ENCODE data around the gene MGAT5B.
A peak's percentile ranks its signal among the peaks of the same experiment; 100 is the strongest.
"Not testable (repeated sequence)": the region's sequence is repeated elsewhere in the genome, so short reads cannot be mapped to it uniquely, and the experiment has no call there.

The MGAT5B gene

DNA sequence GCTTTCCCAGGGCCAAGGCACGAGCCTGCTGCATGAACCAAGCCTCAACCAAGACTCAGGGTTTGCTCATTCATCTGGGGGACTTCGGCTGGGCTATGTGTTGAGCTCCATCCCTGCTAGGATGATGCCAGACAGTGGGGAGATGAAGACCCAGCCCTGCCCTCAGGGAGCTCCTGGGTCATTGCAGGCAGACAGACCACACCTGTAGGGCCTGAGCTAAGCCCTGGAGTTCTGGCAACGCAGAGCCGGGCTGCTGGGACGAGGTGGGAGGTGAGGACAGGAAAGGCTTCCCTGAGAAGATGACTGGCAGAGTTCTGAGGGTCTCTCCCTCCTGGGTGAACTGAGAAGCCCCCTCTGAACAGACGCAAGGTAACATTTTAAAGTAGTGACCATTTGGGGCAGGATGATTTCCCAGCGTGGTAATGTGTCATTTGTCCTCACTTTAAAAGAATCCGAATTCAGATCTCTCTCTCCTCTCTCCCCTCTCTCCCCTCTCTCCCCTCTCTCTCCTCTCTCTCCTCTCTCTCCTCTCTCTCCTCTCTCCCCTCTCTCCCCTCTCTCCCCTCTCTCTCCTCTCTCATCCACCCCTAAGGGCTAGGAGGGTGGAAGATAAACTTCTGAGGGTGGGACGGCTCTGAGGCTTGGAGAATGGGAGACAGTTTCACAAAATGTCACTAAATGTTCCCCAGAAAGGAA, 98.4 kb downstream of the MGAT5B start:
- intact Hi-C loops (cut with DNase I) = no loop called here
- peak in 2 of 10 donors; percentile 15 to 51 for DNase-seq

DNA sequence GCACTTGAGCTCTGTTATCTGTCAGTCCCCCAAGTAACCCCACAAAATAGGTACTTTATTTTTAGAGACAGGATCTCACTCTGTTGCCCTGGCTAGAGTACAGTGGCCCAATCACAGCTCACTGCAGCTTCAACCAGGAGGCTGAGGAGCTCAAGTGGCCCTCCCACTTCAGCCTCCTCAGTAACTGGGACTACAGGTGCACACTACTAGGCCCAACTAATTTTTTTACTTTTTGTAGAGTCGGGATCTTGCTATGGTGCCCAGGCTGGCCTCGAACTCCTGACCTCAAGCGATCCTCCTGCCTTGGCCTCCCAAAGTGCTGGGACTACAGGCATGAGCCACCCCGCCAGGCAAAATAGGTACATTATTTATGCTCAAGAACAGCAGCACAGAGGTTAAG, 99.6 kb downstream of the MGAT5B start:
- intact Hi-C loops (cut with DNase I) = no loop called here
- DNase-seq = peak in 2 of 10 donors; percentile 2 to 8

DNA sequence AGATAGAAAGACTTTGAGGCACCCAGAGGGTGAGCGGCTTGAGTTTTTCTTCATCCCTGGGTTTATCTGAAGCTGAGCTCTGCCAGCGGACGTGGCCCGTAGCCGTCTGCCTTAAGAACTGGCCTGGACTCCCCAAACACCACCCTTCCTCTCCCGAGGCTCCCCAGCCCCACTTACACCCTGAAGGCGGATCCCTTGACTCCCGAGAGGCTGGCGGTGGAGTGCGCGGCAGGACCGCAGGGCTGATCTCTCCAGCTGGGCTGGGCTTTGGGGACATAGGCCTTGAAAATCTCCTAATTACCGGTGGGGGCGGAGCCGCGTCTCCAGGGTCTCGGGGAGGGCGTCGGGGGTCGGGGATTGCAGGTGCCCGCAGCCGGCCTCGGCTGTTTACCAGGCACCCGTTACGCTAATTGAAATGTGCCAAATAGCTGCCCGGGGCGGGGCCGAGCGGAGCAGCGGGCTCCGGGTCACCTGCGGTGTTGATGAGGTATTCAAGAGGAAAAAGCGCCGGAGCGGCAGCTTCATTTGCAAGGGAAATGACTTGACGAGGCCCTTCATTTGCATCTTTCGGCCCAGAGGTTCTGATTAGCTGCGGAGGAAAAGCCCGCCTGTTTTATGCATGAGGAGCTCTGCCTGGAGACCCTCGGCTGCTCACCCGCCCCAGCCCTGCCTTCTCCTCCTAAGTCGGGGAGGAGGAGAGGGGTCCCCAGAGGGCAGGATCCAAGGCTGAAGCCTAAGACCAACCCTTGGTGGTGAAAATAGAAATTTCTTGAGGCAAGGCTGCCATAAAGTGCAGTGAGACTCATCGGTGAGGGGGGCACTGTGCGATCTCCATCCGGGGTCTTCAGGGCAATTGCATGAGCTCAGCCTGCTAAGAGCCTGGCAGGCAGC, 100.7 kb downstream of the MGAT5B start:
- intact Hi-C loops (cut with DNase I) = no loop called here
- DNase-seq = peak in 7 of 10 donors; percentile 34 to 88 (median 46)

DNA sequence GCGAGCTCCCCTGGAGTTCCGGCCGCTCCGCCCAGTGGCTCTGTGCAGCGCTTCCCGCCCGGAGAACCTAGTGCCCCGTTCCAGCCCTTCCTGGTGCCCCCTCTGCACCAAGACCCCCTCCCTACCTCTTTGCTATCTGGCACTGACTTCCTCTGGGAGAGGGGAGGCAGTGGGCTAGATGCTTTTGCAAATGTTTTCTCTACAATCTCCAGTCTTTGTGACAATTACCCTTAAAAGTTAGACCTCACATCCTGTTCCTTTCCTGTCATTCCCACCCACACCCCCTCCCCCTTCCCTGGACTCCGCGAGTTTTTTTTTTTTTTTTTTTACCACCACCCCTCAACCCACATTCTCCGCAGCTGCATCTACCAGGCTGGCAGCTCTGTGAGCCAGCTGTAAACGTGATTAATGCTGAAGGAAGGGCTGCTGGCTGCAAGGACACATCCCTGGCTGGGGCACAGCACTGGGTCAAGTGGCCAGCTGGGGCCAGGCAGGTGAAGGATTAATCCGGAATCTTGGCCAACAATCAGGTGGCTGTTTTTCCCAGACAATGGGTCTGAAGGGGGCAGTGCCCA, 101.5 kb downstream of the MGAT5B start:
- intact Hi-C loops (cut with DNase I) = no loop called here

DNA sequence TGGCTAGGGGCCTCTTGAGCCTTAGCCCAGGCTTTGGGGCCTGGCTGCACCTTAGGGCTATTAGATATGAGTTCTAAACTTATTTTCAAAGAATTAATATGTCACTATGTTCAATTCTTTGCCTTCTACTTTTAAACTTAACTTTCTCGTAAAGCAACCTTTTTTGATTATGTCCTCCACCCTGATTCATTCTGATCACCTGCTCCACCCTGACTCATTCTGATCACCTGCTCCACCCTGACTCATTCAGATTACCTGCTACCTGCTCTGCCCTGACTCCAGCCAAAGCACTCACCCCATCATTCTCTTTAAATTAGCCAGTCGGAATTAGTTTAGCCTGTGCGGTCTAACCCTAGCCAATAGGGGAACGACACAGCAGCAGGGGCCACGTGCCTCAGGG, 102.0 kb downstream of the MGAT5B start:
- intact Hi-C loops (cut with DNase I) = not testable (repeated sequence)

More for the DNA sequence above, 101.5 kb downstream of the MGAT5B start:
- DNase-seq = peak in 3 of 10 donors; percentile 68 to 85 (median 82)

DNA sequence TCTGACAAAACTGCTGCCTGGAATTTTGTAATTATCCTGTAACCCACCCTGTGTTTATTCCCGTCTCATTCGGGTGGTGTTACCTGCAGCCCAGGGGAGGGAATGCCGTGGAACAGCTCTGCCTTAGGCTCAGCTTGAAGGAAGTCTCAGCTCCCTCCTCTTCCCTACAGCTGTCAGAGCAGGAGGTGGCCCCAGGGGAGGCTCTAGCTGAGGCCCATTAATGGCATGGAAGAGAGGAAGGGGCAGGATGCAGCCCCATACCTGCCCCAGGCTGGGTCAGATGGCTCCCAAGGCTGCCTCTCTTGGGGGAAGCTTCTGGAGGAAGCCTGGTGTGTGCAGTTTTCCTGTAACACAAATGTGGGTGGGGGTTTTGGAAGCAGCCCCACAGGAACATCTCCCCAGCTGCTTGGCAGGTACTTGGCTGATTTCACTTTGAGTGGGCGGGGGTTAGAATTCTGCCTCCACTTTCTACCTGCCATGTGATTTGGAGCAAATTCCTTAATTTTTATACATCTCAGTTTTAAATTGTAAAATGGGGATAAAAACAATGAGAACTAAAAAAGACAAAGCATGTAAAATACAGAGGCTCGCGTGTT, 103.9 kb downstream of the MGAT5B start:
- peak in 2 of 10 donors; percentile 19 to 38 for DNase-seq
- intact Hi-C loops (cut with DNase I) = no loop called here

More for the DNA sequence above, 102.0 kb downstream of the MGAT5B start:
- DNase-seq = peak in 1 of 10 donors; percentile 9

DNA sequence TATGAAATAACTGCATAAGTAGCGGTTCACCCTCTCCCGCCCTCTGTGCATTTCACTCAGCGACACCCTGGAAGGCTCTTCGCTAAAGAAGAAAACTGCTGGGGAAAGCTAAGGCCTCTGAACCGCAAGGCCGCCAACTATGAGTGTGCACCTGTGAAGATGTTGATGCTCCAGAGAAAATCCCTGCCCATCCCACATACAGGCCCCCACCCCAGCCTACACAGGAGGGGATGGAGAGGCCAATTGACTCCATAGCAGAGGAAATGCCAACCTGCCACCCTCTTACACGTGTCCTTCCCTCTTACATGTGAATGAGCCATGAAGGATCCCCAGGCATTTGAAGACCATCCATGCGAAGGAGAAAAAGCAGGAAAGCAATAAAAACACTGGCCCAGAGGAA, 104.8 kb downstream of the MGAT5B start:
- intact Hi-C loops (cut with DNase I) = no loop called here
- peak in 2 of 10 donors; percentile 9 to 13 for DNase-seq

DNA sequence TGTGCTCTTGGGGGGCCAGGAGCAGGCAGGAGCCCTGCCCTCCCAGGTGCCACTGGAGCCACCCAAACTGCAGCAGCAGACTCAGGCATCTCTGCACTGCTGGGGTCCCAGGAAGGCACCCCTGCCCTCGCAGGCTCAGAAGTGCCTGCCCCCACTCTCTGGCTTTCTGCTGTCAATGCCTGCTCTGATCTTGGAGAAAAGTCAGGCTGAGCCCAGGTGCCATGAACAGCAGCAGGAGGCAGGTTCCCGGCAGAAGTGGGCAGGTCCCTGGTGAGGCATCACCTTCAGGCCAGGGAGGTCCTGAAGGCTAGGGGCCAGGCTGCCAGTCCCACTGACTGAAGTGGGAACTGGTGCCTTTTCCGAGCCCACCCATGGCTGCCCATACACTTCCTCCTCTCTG, 106.5 kb downstream of the MGAT5B start:
- intact Hi-C loops (cut with DNase I) = no loop called here

DNA sequence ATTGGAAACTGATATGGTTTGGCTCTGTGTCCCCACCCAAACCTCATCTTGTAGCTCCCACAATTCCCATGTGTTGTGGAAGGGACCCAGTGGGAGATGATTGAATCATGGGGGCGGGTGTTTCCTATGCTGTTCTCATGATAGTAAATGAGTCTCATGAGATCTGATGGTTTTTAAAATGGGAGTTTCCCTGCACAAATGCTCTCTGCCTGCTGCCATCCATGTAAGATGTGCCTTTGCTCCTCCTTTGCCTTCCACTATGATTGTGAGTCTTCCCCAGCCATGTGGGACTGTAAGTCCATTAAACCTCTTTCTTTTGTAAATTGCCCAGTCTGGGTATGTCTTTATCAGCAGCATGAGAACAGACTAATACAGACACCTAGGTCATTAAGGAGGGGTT, 109.8 kb downstream of the MGAT5B start:
- DNase-seq; intact Hi-C loops (cut with DNase I): not testable (repeated sequence)

More for the DNA sequence above, 106.5 kb downstream of the MGAT5B start:
- DNase-seq = peak in 3 of 10 donors; percentile 55 to 66 (median 61)

DNA sequence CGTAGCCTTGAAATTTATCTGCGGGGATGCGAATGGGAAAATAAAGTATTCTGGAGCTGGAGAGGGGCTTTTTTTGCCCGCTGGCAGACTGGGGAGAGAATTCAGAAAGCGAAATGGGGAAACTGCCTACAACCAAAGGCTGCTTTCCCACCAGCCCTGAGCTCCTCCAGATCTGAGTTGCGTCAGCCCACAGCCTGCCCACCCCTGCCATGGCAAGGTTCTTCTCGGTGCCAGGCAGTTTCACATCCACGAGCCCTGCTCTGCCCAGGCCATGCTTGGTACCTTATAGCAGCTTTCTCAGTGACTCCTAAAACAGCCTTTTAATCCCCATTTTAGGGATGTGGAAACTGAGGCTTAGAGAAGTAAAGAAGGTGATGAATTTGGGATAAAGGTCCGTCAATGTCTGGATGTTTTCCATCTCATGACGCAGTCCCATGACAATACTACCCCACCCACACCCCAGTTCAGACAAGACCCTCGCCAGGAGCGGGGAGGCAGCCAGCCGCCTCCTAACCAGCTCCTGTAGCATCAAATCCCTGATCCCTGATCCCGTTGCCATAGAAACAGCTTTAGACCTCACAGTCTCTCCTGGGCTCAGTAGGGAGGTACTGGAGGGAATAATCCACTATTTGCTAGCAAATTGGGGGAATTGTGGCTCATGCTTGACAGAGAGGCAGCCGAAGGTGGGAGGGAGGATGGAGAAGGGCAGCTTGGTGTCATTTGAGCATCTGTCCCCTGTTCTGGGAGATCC, 113.5 kb downstream of the MGAT5B start:
- intact Hi-C loops (cut with DNase I) = no loop called here
- DNase-seq = peak in 3 of 10 donors; percentile 3 to 65 (median 26)

DNA sequence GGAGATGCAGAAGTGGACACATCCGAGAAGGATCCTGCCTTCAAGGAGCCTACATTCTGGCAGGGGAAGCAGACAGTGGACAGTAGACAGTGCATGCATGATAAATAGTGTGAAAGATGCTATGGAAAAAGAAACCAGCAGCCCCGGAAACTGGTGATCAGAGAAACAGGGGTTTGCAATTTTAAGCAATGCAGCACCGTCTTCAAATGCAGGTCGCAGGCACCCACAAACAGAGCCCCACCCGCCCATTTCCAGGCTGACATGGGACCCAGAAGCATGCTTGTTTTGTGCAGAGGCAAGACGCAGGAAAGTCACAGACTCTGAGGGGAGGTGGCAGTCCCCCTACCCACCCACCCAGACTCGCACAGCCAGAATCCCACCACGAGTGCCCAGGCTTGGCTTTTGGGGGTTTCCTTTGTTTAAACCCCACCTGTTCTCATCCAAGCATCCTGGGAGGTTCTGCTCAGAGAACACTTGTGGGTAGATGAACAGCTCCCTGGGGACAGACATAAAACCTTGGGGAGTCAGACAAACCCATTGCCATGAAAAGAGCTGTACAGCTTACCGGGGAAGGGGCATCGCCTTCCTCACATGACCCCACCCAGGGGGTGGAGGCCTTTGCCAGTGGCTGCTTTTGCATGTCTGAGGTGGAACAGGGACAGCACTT, 114.3 kb downstream of the MGAT5B start:
- peak in 3 of 10 donors; percentile 12 to 61 (median 36) for DNase-seq
- intact Hi-C loops (cut with DNase I) = no loop called here

DNA sequence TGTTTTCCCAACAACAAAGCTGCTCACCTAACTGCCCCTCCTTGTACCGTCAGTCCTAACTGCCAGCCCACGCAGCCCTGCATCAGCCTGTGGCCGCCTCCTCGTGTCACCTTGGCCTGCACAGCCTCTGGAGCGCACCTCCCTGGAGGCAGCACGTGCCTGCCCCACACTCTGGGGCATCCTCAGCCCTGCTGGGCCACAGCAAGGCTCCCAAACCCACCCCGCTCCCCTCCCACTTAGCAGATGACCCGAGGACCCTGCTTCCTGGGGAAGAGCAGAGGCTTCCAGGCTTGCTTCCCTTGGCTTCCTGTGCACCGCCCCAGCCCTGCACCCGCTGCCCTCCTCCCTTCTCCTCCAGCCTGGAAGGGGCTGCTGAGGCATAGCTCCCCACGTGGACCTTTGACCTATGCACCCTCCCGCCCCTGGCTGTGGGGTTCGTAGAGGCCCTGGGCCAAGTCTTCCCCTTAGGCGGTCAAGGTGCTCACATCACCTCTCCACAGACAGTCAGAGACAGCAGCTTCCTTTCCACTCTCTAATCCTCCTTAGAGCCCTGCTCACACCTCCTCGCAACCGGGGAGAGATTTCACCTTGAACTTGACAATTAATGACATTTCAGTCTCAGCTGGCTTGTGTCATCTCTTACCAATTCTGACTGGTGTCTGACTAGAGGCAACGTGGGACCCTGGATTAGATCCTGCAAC, 115.0 kb downstream of the MGAT5B start:
- intact Hi-C loops (cut with DNase I) = no loop called here
- peak in 2 of 10 donors; percentile 21 to 64 for DNase-seq

DNA sequence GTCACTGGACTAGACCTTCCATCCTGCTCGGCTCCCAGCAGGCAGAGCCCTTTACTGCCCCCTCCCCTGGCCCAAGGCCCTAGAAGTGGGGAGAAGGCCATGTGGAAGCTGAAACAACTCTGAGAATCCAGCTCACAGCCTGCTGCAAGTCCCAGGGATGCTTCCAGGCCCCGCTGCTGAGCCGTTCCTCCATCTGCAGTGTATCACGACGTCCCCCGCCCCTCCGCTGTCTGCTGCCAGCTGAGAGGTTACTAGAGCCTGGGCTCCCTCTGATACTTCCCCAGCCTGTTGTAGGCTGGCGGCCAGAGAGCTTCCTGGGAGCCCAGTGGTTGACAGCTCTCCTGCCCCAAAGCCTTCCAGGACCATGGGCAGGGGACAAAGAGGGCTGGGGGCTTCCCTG, 118.2 kb downstream of the MGAT5B start:
- DNase-seq = peak in 3 of 10 donors; percentile 57 to 81 (median 72)
- intact Hi-C loops (cut with DNase I) = no loop called here

DNA sequence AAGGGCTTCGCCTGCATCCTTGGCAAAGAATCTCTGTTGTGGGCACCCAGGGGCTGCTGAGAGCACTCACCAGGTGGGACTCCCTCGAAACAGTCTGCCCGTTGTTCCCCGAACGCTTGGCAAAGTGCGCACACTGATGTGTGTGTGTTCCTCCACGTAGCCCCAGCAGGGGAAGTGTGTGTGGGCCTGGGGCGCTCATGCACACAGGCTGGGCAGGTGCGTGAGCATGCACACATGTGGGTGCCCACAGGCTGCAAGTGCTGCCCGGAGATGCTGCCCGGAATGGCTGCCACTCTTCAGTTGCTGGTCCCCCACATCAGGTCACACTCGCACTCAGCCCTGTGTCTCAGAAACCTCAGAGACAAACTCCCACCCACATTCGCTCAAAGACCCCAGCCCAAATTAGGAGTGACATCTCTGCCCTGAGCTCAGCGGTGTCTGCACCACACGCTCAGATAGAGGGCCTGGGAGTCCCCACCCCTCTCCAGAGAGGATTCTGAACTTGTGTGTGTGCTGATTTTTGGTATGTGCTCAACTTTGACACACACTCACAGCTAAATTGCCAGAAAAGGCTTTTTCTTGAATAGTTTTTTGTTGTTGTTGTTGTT, 119.4 kb downstream of the MGAT5B start:
- intact Hi-C loops (cut with DNase I) = no loop called here
- DNase-seq = peak in 3 of 10 donors; percentile 46 to 70 (median 65)

DNA sequence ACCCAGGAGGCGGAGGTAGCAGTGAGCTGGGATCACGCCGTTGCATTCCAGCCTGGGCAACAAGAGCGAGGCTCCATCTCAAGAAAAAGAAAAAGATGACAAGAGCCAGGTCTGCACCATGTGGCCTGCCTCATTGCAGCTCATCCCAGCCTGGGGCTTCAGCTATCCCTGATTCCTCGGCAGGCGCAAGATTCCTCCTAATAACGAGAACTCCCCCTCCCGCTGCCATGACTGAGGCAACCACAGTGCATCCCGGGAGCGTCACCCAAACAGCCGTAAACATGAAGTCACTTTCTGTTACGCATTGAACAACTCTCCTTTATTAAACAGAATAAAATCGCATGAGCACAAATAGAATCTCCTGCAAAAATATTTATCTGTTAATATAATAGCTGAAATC, 120.6 kb downstream of the MGAT5B start:
- intact Hi-C loops (cut with DNase I) = no loop called here
- peak in 1 of 10 donors; percentile 37 for DNase-seq

DNA sequence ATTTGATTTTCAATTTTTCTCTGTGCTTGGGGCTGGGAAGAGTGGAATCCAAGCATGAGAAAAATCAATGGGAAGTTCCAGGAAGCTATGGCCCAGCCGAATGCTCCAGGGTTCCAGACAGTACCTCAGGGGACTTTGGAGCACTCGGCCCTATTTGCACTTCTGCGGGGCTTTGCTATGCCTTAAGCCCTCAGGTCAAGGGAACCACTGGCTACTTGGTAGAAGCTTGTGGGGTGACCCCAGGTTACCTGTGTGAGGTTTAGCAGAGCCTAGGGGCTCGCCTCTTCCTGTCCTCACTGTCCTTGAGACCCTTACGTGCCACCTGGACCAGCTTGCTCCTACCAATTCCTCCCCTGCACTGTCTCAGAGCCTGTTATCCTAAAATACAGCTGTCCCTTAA, 121.3 kb downstream of the MGAT5B start:
- intact Hi-C loops (cut with DNase I) = no loop called here
- DNase-seq = peak in 1 of 10 donors; percentile 52

DNA sequence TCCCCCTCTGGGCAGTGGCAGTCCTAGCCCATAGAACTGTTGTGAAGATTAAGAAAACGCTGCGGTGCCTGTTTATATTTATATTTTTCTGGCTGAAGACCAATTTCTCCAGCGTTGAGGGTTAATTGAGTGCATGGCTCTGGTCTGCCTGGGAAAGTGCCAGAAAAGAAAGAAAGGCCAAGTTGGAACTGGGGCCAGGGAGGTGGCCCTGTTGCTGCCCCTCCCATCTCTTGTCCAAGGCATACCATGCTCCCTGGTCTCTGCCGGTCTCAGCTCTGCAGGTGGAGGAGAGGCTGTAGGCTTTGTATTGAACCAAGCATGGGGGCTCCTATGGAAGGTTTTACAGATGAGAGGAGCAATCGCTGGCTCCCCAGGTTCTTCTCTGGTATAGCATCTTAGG, 124.7 kb downstream of the MGAT5B start:
- intact Hi-C loops (cut with DNase I) = no loop called here
- peak in 2 of 10 donors; percentile 22 to 46 for DNase-seq

DNA sequence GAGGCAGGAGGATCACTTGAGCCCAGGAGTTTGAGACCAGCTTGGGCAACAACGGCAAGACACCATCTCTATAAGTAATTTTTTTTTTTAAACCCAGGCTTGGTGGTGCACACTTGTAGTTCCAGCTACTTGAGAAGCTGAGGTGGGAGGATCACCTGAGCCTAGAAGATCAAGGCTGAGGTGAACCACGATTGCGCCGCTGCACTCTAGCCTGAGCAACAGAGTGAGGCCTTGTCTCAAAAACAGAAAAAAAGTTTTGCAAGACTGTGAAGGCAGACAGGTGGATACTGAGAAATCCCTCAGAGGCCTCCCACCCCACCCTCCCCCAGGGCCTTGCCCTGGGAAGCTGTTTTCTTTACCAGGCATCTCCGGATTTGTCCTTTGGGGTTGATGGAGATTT, 125.4 kb downstream of the MGAT5B start:
- intact Hi-C loops (cut with DNase I) = no loop called here
- peak in 1 of 10 donors; percentile 19 for DNase-seq
